Astrocyte (in vitro differentiated cells and primary cell): Measurements from ENCODE around the gene CCDC157. TPM values are rescaled to one million over a fixed set of nuclear protein-coding genes. Genes with fewer than 3 reads are reported as not detected.

Source experiments
- DNase-seq: peaks from one replicate; pipeline ENCODE4 v3.0.0-alpha.2; 2010; ENCODE audit warnings: low read depth
- FAIRE-seq: peaks from 2 replicates; lab custom pipeline; 2011; peaks lifted over from hg19 to GRCh38; lab: Jason Lieb, UNC
- H2AFZ ChIP-seq: 2 replicates; pipeline ENCODE4 v1.6.0; 2012; ENCODE audit warnings: low read depth, low read length, inconsistent platforms
- H3K27ac ChIP-seq: 2 replicates; pipeline ENCODE4 v1.5.1; 2011; ENCODE audit warnings: low read depth, low read length, inconsistent platforms
- H3K27me3 ChIP-seq: 2 replicates; pipeline ENCODE4 v1.6.0; 2011; ENCODE audit warnings: low read length, inconsistent platforms; ENCODE audit not compliant: insufficient read depth
- H3K36me3 ChIP-seq: 2 replicates; pipeline ENCODE4 v1.5.1; 2011; ENCODE audit warnings: low read length, inconsistent platforms; ENCODE audit not compliant: insufficient read depth
- H3K4me1 ChIP-seq: 2 replicates; pipeline ENCODE4 v1.5.1; 2011; ENCODE audit warnings: low read length, inconsistent platforms; ENCODE audit not compliant: insufficient read depth
- H3K4me2 ChIP-seq: 2 replicates; pipeline ENCODE4 v1.6.0; 2012; ENCODE audit warnings: low read length, inconsistent platforms
- H3K4me3 ChIP-seq: 2 replicates; pipeline ENCODE4 v1.5.1; 2011; ENCODE audit warnings: low read depth, mild to moderate bottlenecking, low read length, inconsistent platforms; ENCODE audit not compliant: insufficient read depth
- H3K79me2 ChIP-seq: 2 replicates; pipeline ENCODE4 v1.6.0; 2012; ENCODE audit warnings: mild to moderate bottlenecking, low read length, inconsistent platforms; ENCODE audit not compliant: insufficient read depth
- H3K9ac ChIP-seq: 2 replicates; pipeline ENCODE4 v1.6.0; 2012; ENCODE audit warnings: mild to moderate bottlenecking, low read length, inconsistent platforms
- H3K9me3 ChIP-seq: 2 replicates; pipeline ENCODE4 v1.5.1; 2012; ENCODE audit warnings: low read depth, mild to moderate bottlenecking, low read length, inconsistent platforms; ENCODE audit not compliant: insufficient read depth
- H4K20me1 ChIP-seq: 2 replicates; pipeline ENCODE4 v1.6.0; 2012; ENCODE audit warnings: low read length, inconsistent platforms; ENCODE audit not compliant: insufficient read depth
- H3K27ac Mint-ChIP-seq: one replicate; pipeline ENCODE4 v1.8.0; 2021; ENCODE audit warnings: mild to moderate bottlenecking, mixed read lengths; ENCODE audit not compliant: unreplicated experiment
- H3K27me3 Mint-ChIP-seq: one replicate; pipeline ENCODE4 v1.8.0; 2021; ENCODE audit warnings: low read depth, mixed read lengths; ENCODE audit not compliant: unreplicated experiment
- H3K36me3 Mint-ChIP-seq: one replicate; pipeline ENCODE4 v1.8.0; 2021; ENCODE audit warnings: low read depth, mixed read lengths; ENCODE audit not compliant: unreplicated experiment
- H3K4me1 Mint-ChIP-seq: one replicate; pipeline ENCODE4 v1.8.0; 2021; ENCODE audit warnings: low read depth, mixed read lengths; ENCODE audit not compliant: unreplicated experiment
- H3K4me3 Mint-ChIP-seq: one replicate; pipeline ENCODE4 v1.8.0; 2021; ENCODE audit warnings: mild to moderate bottlenecking, moderate library complexity, mixed read lengths; ENCODE audit not compliant: unreplicated experiment
- H3K9me3 Mint-ChIP-seq: one replicate; pipeline ENCODE4 v1.8.0; 2021; ENCODE audit warnings: mild to moderate bottlenecking, mixed read lengths; ENCODE audit not compliant: unreplicated experiment
- CTCF ChIP-seq: IDR thresholded peaks from 2 replicates; pipeline ENCODE4 v1.5.1; 2011; ENCODE audit warnings: low read depth, mild to moderate bottlenecking, inconsistent platforms, low read length, moderate library complexity; ENCODE audit not compliant: insufficient read depth
- EZH2 ChIP-seq: IDR thresholded peaks from 2 replicates; pipeline ENCODE4 v1.6.1; 2012; ENCODE audit warnings: mild to moderate bottlenecking, low read length, inconsistent platforms; ENCODE audit not compliant: insufficient read depth
- total RNA-seq: library from RNA; stranded (reverse); gene quantifications from 2 replicates; pipeline ENCODE4 v1.2.1, GENCODE V29; 2021

The CCDC157 gene
- total RNA-seq, 1 donor from 2014 or later, result 2.9 TPM

- Mint-ChIP-seq H3K9me3 (no peaks in the 10 kb centered on the region), H3K27ac (no peak overlapping the region), H3K4me3 (no peak overlapping the region), H3K36me3 (peaks cover 18% of the 10 kb centered on the region), H3K4me1 (peaks cover 24% of the 10 kb centered on the region), H3K27me3 (no peaks in the 10 kb centered on the region)
- Histone ChIP-seq H3K4me1 (peaks cover 19% of the 10 kb centered on the region), H3K27ac (no peak overlapping the region), H3K36me3 (peaks cover 3% of the 10 kb centered on the region), H3K27me3 (no peaks in the 10 kb centered on the region), H4K20me1 (peaks cover 100% of the 10 kb centered on the region), H2AFZ (no peak overlapping the region), H3K9me3 (no peaks in the 10 kb centered on the region), H3K4me3 (no peak overlapping the region), H3K79me2 (peaks cover 99% of the 10 kb centered on the region), H3K9ac (no peak overlapping the region), H3K4me2 (no peak overlapping the region)
- FAIRE-seq (no peak), DNase-seq (no peak)
- no peak for TF ChIP-seq CTCF
- TF ChIP-seq EZH2, result no peak
These were observed 36.7 kb upstream of the CCDC157 start for GRCh38 chr22:30320021-30320556.

- Histone ChIP-seq H3K36me3 (peaks cover 3% of the 10 kb centered on the region), H3K4me1 (peaks cover 25% of the 10 kb centered on the region), H2AFZ (no peak overlapping the region), H3K27ac (no peak overlapping the region), H3K9ac (no peak overlapping the region), H4K20me1 (peaks cover 98% of the 10 kb centered on the region), H3K9me3 (no peaks in the 10 kb centered on the region), H3K27me3 (no peaks in the 10 kb centered on the region), H3K4me2 (no peak overlapping the region), H3K79me2 (peaks cover 97% of the 10 kb centered on the region), H3K4me3 (no peak overlapping the region)
- H3K9me3 Mint-ChIP-seq, result no peaks in the 10 kb centered on the region
- peaks cover 26% of the 10 kb centered on the region for H3K4me1 Mint-ChIP-seq
- no peaks in the 10 kb centered on the region for H3K27me3 Mint-ChIP-seq
- H3K27ac Mint-ChIP-seq, result no peak overlapping the region
- H3K36me3 Mint-ChIP-seq, result peaks cover 18% of the 10 kb centered on the region
- DNase-seq, result no peak
- no peak for FAIRE-seq
- TF ChIP-seq CTCF (no peak), EZH2 (no peak)
- H3K4me3 Mint-ChIP-seq, result no peak overlapping the region
These were observed 35.3 kb upstream of the CCDC157 start for GRCh38 chr22:30321461-30321860.

- Histone ChIP-seq H3K79me2 (peaks cover 82% of the 10 kb centered on the region), H3K4me2 (no peak overlapping the region), H3K9me3 (no peaks in the 10 kb centered on the region), H2AFZ (no peak overlapping the region), H3K27me3 (no peaks in the 10 kb centered on the region), H3K36me3 (peaks cover 3% of the 10 kb centered on the region), H3K4me3 (no peak overlapping the region), H4K20me1 (peaks cover 80% of the 10 kb centered on the region), H3K9ac (no peak overlapping the region), H3K27ac (no peak overlapping the region), H3K4me1 (peaks cover 30% of the 10 kb centered on the region)
- Mint-ChIP-seq H3K9me3 (no peaks in the 10 kb centered on the region), H3K27ac (no peak overlapping the region), H3K4me3 (no peak overlapping the region), H3K4me1 (peaks cover 26% of the 10 kb centered on the region), H3K27me3 (no peaks in the 10 kb centered on the region), H3K36me3 (peaks cover 18% of the 10 kb centered on the region)
- no peak for TF ChIP-seq CTCF
- TF ChIP-seq EZH2, result no peak
- DNase-seq (no peak), FAIRE-seq (no peak)
These were observed 33.6 kb upstream of the CCDC157 start for GRCh38 chr22:30323246-30323645.
